SIG-M5 treated with dmso at 0.1 percent for 504 hours (cell line): ENCODE results near the gene P3H2.
"Not testable (repeated sequence)": the region's sequence is repeated elsewhere in the genome, so short reads cannot be mapped to it uniquely, and the experiment has no call there.

Experiments used
- DNase-seq: peaks from one replicate; lab custom pipeline; 2025; ENCODE audit not compliant: unreplicated experiment; lab: John Stamatoyannopoulos, UW

Gene P3H2, protein sequence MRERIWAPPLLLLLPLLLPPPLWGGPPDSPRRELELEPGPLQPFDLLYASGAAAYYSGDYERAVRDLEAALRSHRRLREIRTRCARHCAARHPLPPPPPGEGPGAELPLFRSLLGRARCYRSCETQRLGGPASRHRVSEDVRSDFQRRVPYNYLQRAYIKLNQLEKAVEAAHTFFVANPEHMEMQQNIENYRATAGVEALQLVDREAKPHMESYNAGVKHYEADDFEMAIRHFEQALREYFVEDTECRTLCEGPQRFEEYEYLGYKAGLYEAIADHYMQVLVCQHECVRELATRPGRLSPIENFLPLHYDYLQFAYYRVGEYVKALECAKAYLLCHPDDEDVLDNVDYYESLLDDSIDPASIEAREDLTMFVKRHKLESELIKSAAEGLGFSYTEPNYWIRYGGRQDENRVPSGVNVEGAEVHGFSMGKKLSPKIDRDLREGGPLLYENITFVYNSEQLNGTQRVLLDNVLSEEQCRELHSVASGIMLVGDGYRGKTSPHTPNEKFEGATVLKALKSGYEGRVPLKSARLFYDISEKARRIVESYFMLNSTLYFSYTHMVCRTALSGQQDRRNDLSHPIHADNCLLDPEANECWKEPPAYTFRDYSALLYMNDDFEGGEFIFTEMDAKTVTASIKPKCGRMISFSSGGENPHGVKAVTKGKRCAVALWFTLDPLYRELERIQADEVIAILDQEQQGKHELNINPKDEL

DNA sequence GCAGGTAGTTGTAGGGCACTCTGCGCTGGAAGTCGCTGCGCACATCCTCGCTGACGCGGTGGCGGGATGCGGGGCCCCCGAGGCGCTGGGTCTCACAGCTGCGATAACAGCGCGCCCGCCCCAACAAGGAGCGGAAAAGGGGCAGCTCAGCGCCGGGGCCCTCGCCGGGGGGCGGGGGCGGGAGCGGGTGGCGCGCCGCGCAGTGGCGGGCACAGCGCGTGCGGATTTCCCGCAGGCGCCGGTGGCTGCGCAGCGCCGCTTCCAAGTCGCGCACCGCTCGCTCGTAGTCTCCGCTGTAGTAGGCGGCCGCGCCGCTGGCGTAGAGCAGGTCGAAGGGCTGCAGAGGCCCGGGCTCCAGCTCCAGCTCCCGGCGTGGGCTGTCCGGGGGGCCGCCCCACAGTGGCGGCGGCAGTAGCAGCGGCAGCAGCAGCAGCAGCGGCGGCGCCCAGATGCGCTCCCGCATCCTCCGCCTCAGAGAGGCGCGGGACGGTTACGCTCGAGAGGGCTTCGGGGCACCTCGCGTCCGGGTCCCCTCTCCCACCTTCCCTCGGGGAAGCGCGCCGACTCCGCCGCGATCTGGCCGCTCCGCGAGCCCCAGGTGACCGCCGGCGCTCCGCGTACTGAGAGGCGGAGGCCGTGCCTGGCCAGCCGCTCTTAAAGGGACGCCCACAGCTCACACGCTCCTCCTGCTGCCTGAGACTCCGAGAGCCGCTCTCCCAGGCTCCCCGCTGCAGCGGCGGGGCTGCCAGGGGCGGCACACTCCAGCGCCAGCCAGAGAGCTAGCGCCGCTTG lies at the start of gene P3H2:
Gene P3H2 (minus strand): TSS at position 629 of the 792 bp plus-strand sequence. CDS start 166 bp downstream, at position 463.
- DNase-seq: peak; percentile 85

DNA sequence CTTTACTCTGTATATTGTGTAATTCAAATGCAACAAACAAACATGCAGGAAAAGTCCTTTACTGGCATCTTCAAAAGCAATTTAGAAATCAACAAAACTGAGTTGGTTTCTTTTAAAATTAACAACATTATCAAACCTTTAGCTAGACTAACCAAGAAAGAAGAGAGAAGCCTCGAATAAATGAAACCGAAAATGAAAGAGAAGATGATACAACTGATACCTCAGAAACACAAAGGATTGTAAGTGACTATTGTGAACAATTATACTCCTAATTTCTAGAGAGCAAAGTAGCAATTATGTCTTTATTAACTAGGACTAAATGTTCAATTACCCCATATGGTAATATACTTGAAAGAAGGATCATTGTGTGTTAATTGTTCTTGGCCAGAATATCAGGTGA lies 49.2 kb upstream of the P3H2 start:
- no peak for DNase-seq

DNA sequence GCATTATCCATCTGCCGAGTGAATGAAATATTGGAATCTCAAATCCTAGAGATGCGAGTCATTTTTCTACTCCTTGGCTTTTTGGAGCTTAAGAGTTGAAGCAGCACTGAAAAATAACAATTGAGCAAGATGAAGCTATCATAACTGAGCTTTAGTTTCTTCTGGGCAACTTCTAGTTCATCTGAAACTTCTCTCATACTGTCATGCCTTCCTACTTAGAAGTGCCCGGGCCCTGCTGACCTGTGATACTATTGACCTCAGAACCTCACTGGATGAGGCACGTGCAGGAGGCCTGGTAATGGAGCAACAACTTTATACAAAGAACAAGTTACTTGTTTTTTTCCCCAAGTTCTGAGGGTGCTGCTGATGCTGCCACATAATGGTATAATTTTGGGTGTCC lies 48.5 kb upstream of the P3H2 start:
- no peak for DNase-seq

DNA sequence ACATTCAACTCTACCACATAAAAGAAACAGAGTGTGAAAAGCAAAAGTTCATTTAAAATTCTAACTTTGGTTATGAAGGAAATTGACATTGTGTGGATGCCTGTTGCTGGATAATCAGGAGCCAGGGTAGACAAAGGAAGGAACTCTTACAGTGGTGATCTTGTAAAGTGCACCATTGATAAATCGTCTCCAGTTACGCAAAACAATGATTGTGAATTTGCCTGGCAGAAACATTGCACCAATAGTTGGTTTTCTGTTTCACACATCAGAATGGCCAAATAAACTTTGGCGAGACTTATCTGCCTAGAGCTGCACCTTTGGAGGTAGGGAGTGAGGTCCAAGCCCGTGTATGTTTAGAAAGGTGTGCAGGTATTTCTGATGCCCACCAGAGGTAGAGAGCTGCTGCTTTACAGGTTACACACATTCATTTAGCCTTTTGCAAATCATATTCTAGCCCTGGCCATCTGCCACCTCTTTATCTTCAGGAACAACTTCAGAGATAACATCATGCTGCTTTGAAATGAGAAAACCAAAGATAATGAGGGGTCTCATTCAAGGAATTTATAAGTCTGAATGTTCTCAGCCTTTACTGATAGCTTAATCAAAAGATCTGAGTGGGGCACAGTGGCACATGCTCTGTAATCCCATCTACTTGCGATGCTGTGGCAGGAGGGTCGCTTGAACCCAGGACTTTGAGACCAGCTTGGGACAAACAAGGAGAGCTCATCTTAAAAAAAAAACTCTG lies 47.4 kb upstream of the P3H2 start:
- DNase-seq: no peak

DNA sequence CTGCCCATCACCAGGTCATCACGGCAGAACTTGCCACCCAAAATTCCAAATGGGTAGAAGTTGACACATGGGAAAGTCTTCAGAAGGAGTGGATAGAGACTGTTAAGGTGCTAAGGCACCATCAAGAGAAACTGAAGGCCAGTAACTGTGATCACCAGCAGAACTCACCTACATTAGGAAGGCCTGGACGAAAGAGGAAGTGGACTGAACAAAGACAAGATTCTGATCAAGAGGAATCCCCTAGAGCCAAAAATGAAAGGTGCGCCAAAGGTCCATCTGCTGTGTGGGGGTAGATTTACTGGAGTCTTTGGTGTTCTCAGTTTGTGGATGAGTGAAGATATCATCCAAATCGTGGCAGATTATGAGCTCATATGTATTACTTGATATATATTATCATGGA lies 46.3 kb upstream of the P3H2 start:
- no peak for DNase-seq

DNA sequence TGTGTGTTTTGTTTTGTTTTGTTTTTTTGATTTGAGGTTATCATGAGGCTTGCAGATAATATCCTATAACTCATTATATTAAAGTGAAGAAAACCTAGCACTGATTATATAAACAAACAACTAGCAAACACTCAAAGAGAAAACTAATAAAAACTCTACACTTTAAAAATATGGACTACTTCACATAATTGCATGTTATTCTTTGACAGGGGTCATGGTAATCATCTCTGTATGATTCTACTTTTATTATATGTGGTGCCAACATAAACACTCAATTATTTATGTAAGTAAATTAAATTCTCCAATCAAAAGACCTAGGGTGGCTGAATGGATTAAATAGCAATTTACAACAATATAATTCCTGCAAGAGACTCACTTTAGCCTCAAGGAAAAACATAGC lies 44.6 kb upstream of the P3H2 start:
- DNase-seq: no peak

DNA sequence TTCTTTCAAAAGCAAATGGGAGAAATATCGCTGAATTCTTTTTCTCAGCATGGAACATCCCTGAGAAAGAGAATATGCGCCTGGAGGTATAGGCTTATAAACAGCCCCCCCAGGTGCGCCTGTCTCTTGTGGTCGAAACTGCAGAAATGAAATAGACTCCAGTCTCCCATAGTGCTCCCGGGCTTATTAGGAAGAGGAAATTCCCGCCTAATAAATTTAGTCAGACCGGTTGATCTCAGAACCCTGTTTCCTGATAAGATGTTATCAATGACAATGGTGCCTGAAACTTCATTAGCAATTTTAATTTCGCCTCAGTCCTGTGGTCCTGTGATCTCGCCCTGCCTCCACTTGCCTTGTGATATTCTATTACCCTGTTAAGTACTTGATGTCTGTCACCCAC lies 41.3 kb upstream of the P3H2 start:
- not testable (repeated sequence) for DNase-seq

DNA sequence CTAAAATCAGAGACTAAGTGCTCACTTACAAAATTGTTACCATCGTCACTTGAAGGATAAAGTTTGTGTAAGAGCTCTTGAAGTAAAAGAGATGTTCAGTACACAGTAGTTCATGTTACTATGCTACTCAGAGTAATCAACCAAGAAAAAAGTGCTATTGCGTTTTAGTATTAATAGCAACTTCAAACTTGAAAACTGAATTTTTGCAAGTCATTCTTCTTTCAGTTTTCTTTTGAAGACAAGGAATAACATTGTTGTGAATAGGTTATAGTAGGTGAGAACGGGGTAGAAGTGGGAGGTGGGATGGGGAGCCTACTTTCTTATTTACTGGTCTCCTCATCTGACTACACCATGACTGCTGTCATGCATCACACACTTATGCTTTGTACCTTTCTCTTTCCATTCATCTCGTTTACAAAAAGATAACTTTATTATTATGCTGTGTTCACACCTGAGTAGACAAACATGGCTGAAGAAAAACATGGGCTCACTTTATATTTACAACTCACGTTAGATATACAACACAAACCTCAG lies 39.3 kb upstream of the P3H2 start:
- no peak for DNase-seq

DNA sequence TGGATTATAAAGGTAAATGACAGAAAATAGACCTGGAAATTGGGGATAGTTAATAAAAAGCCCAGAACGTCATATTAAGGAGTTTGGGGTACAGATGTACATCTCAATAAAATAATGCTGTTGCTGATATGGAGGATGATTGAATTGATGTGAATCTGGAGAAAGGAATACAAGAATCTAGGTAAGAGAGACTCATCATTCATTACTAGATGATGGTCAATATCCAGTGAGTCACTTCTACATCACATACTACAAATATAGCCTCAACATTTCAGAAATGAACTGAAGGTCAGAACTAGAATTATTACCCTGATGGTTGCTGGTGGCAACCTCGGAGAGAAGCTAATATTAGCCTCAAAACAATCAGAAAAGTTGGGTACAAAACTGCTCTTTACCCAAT lies 37.6 kb upstream of the P3H2 start:
- no peak for DNase-seq

DNA sequence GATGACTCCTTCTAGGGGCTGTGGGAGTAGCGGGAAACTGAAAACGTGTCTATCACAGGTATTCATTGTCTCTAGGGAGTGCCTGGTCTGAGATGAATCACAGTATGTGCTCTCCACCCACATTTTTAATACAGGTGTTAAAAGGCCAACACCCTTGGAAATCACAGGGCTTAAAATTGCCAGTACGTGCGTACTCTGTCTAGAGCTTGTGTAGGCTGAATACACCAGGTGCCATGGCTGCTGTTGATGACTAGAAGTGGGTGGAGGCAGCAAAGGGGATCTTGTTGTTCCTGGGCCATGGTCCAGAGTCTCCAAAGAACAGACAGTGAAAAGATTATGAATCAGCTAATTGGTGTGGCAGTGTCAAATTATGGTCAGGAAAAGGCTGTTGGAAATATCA lies 35.1 kb upstream of the P3H2 start:
- no peak for DNase-seq

DNA sequence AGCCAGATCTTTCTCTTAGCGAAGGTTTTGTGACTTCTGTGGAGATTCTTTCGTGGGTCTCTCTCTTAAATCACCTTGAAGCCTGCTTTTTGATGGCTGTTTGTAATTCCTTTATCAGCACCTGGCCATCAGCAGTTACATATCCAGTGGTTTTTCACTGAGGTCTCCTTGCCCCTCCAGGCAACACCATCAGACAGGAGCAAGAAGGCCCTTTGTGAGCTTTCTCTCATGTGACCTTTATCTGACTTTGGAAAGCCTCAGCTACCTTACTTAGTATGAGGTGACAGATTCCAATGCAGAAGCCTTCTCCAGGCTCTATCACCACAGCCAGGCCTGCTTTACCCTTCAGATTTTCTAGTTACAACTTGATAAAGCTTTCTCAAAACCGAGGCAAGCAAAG lies 30.0 kb upstream of the P3H2 start:
- no peak for DNase-seq

DNA sequence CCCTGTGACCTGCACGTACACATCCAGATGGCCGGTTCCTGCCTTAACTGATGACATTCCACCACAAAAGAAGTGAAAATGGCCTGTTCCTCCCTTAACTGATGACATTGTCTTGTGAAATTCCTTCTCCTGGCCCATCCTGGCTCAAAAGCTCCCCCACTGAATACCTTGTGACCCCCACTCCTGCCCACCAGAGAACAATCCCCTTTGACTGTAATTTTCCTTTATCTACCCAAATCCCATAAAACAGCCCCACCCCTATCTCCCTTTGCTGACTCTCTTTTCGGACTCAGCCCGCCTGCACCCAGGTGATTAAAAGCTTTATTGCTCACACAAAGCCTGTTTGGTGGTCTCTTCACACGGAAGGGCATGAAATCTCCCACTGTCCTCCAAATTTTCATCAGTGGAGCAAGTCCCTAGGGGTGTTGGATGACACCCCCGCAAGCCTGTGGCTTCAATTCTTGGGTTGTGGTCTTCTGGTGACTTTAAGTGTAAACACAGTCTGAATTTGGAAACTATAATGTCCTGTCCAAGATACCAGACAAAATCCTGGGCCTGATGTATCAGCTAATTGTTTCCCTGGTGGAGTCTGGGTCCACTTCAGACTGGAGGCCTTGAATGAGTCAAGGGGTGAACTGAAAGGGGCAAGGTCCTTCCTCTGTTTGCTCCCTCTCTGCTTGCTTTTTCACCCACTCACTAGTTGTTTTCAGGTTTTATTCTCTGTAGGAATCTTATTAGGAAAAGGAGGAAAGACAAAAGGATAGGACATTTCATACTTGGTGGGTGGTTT lies 29.3 kb upstream of the P3H2 start:
- DNase-seq: not testable (repeated sequence)

DNA sequence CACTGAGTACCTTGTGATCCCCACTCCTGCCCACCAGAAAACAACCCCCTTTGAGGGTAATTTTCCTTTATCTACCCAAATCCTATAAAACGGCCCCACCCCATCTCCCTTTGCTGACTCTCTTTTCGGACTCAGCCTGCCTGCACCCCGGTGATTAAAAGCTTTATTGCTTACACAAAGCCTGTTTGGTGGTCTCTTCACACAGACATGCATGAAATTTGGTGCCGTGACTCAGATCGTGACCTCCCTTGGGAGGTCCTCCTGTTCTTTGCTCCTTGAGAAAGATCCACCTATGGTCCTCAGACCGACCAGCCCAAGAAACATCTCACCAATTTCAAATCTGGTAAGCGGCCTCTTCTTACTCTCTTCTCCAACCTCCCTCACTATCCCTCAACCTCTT lies 24.1 kb upstream of the P3H2 start:
- DNase-seq: not testable (repeated sequence)

DNA sequence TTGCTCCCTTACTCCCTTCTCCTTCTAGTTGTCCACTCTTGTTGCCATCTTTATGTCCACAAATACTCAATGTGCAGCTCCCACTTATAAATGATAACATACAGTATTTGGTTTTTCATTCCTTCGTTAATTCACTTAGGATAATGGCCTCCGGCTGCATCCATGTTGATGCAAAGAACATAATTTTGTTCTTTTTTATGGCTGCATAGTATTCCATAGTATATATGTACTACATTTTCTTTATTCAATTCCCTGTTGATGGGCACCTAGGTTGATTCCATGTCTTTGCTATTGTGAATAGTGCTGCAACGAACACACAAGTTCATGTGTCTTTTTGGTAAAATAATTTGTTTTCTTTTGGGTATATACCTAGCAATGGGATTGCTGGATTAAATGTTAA lies 21.3 kb upstream of the P3H2 start:
- no peak for DNase-seq

DNA sequence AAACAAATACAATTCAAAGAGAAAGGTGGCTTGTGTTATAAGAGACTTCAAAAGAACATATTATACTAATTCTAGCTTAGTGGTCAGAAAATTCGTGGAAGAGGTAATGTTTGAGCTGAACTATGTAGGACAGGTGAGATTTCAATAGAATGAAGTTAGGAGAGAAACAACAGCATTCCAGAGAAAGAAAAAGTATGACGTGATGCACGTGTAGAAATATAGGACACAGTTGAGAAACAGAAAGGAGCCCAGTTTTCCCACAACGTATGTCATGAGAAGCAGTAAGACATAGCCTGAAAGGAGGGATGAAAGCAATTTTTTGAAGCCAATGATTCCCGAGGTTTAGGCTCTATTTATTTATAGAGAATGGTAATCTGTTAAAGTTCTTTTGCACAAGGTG lies 18.7 kb upstream of the P3H2 start:
- DNase-seq: no peak

DNA sequence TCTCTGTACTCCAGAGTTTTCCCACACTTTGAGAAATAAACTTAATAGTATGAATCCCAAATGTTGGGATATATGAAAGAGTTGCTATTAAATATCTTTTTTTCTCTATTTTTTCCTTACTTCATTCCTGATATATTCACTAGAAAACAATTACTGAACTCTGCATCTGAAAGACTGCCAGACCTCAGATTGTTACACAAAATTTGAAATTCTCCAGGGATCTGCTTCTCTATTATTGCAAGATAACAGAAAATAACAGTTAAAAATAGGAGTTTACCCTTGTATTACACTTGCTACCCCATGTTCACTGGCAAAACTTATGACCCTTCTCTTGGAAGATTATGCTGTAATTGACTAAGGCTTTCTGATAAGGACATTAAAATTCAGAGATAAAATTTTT lies 11.7 kb upstream of the P3H2 start:
- DNase-seq: no peak

DNA sequence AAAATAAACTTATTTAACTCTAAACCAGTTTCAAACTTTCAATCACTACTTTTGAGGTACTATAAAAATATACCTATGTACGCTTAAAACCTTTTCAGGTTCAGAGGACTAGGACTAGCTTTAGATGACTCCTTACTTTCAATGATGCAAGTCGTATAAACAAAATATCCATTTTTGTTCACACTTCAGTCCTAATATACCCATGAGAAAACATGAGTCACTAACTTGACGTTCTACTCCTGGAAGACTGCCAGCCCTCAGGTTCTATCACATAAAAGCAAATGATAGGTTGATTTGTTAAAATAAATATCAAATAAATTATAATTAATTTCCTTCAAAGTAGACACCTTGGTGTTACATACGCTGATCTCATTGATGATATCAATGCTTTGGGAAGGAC lies 10.6 kb upstream of the P3H2 start:
- no peak for DNase-seq

DNA sequence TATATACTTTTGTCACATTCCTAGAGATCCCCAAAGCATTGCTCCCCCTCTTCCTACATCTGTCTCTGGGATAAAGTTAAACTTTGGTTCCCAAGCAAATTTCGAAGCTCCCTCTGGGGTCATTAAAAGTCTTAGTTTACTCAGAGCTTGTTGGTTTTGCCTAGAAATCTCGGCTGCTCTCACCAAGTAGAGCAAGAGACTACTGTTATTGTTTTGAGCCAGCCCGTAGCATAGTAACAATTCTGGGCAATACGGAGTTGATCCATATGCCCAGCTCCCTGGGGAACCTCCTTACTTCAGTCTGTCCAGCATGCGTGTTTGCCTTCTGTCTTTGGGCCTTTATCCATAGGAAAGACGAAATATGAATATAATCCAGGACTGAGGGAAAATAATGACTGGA lies 10.0 kb upstream of the P3H2 start:
- DNase-seq: no peak

DNA sequence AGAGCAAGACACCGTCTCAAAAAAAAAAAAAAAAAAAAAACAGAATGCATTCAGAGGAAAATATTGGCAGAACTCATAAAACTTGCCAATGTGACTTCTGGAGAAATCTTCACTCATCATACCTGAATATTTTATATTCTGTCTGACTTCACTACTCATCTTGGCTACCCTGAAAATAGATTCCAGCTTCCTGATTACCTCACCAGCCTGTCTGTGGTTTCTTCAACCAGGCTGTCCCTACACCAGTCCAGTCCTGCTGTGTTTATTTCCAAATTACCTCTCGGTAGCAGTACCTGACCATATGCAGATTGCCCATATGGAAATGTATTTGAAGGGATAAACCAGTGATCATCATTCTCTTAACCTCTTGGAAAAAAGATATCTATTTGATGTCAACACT lies 9.3 kb upstream of the P3H2 start:
- no peak for DNase-seq

DNA sequence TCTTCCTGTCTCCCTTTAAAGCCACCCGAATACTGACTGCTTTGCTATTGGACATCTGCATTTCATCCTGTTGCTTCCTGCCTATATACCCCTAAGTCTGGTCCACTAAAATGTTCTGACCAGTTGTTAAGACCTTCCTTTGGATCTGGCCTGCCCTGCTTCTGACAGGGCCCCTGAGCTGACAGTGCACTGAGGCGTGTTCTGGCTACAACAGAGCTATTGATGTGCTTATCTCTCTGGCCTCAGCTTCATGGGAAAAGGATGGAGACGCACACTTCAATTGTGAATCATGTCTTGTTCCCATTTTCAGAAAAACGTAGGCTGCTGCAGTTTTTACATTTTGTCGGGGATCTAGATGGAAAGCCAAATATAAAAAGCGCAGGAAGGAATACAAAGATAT lies 7.1 kb upstream of the P3H2 start:
- DNase-seq: no peak
